Caco-2 (cell line): ENCODE results near the gene NNAT. TPM values are rescaled to one million over a fixed set of nuclear protein-coding genes. Genes with fewer than 3 reads are reported as not detected.

Source experiments
- BruUV-seq: library from RNA; stranded (reverse); fragments of 400-500 nt; replicated peaks from 2 replicates; lab custom pipeline; 2021; lab: Mats Ljungman, UMichigan
- CTCF ChIA-PET: fragments of 300-600 bp; sonication (Branson Sonifier 250); formaldehyde crosslinking; loops from one replicate; lab custom pipeline; 2022; ENCODE audit warnings: antibody characterized with exemption; lab: Charles Lee
- POLR2A ChIA-PET: fragments of 300-600 bp; sonication (Branson Sonifier 250); formaldehyde crosslinking; loops from one replicate; lab custom pipeline; 2022; ENCODE audit warnings: antibody characterized with exemption; lab: Charles Lee
- DNase-seq, 2 experiments: peaks; one replicate each; pipeline versions ENCODE4 v3.0.0 to v3.0.0-alpha.2; 2020 to 2022
- H3K27me3 ChIP-seq: replicated peaks from 2 replicates; pipeline ENCODE4 v1.6.0; 2011; ENCODE audit warnings: low read length; ENCODE audit not compliant: control insufficient read depth, insufficient read depth
- H3K36me3 ChIP-seq: 2 replicates; pipeline ENCODE4 v1.5.1; 2011; ENCODE audit warnings: low read length; ENCODE audit not compliant: control insufficient read depth, insufficient read depth
- H3K4me1 ChIP-seq: fragments of 250-450 bp; sonication (Bioruptor Pico); 2 replicates; pipeline ENCODE4 v1.5.1; 2020; ENCODE audit warnings: mild to moderate bottlenecking
- H3K4me3 ChIP-seq: 2 replicates; pipeline ENCODE4 v1.5.1; 2011; ENCODE audit warnings: low read depth, mild to moderate bottlenecking, control low read depth, low read length
- H3K9me3 ChIP-seq: fragments of 250-450 bp; sonication (Bioruptor Pico); 2 replicates; pipeline ENCODE4 v1.5.1; 2020; ENCODE audit warnings: mild to moderate bottlenecking, moderate library complexity
- H3K27ac Mint-ChIP-seq: one replicate; pipeline ENCODE4 v1.8.0; 2022; ENCODE audit warnings: mixed read lengths; ENCODE audit not compliant: unreplicated experiment
- H3K27me3 Mint-ChIP-seq: one replicate; pipeline ENCODE4 v1.8.0; 2022; ENCODE audit warnings: mixed read lengths; ENCODE audit not compliant: insufficient read depth, unreplicated experiment
- H3K36me3 Mint-ChIP-seq: one replicate; pipeline ENCODE4 v1.8.0; 2022; ENCODE audit warnings: mild to moderate bottlenecking, mixed read lengths; ENCODE audit not compliant: insufficient read depth, unreplicated experiment
- H3K4me1 Mint-ChIP-seq: one replicate; pipeline ENCODE4 v1.8.0; 2022; ENCODE audit warnings: low read depth, mixed read lengths; ENCODE audit not compliant: unreplicated experiment
- H3K4me3 Mint-ChIP-seq: one replicate; pipeline ENCODE4 v1.8.0; 2022; ENCODE audit warnings: mild to moderate bottlenecking, moderate library complexity, mixed read lengths; ENCODE audit not compliant: unreplicated experiment
- H3K9me3 Mint-ChIP-seq: one replicate; pipeline ENCODE4 v1.8.0; 2022; ENCODE audit warnings: mixed read lengths; ENCODE audit not compliant: unreplicated experiment
- CTCF ChIP-seq, 2 experiments: fragments of 200-600 bp in 1 of 2; IDR thresholded peaks; 1 replicate in 1 of 2; 2 replicates in 1 of 2; pipeline versions ENCODE4 v1.5.1 to v1.8.0; 2011 to 2022; ENCODE audit warnings: antibody characterized with exemption in 1 of 2, control low read depth in 1 of 2, inconsistent platforms in 1 of 2, low read depth in 1 of 2, low read length in 1 of 2, mild to moderate bottlenecking in 1 of 2, moderate library complexity in 1 of 2; ENCODE audit not compliant: insufficient read depth in 1 of 2, severe bottlenecking in 1 of 2, unreplicated experiment in 1 of 2
- intact Hi-C: fragments of 100-400 bp; cut with micrococcal nuclease; formaldehyde crosslinking; loops from one replicate; pipeline ENCODE4 v1.10.0; 2022; ENCODE audit not compliant: unreplicated experiment
- total RNA-seq: library from RNA; stranded (reverse); gene quantifications from 2 replicates; pipeline ENCODE4 v1.2.3, GENCODE V29; 2022

NNAT gene
- total RNA-seq, 1 experiment from 2014 or later, result not detected

GRCh38 chr20:37477041-37477440 lies 44.0 kb upstream of the NNAT start:
- TF ChIP-seq CTCF (IDR thresholded peaks at IDR 0.05; ENCODE audit: insufficient read depth in 1 of 2, low read depth in 1 of 2, low read length in 1 of 2, severe bottlenecking in 1 of 2, unreplicated experiment in 1 of 2), result no peak
- H3K4me3 ChIP-seq, result no peak overlapping the region
- no peaks in the 10 kb centered on the region for H3K36me3 ChIP-seq
- no peaks in the 10 kb centered on the region for H3K4me1 ChIP-seq
- peaks cover 7% of the 10 kb centered on the region for H3K27me3 ChIP-seq
- Mint-ChIP-seq H3K9me3 (no peaks in the 10 kb centered on the region), H3K36me3 (no peaks in the 10 kb centered on the region), H3K27ac (no peak overlapping the region), H3K4me3 (no peak overlapping the region), H3K27me3 (peaks cover 46% of the 10 kb centered on the region), H3K4me1 (no peaks in the 10 kb centered on the region)
- H3K9me3 ChIP-seq, result no peaks in the 10 kb centered on the region
- DNase-seq, result no peak
- no TSS peak for BruUV-seq
- ChIA-PET POLR2A (interaction anchor here (0.6 kb wide), 1 partner anchor 194 kb away, joined by 3 read pairs; no protein-coding TSS in a partner anchor), CTCF (interaction anchor here (0.5 to 0.9 kb wide), 2 partner anchors 58 to 703 kb away, joined by 3 to 4 read pairs; partner anchors contain the start of gene DSN1)
- intact Hi-C loops, result no loop called here

GRCh38 chr20:37479266-37479665 lies 41.8 kb upstream of the NNAT start:
- no peak for TF ChIP-seq CTCF (IDR thresholded peaks at IDR 0.05; ENCODE audit: insufficient read depth in 1 of 2, low read depth in 1 of 2, low read length in 1 of 2, severe bottlenecking in 1 of 2, unreplicated experiment in 1 of 2)
- Histone ChIP-seq H3K4me3 (no peak overlapping the region), H3K4me1 (no peaks in the 10 kb centered on the region), H3K36me3 (no peaks in the 10 kb centered on the region), H3K9me3 (no peaks in the 10 kb centered on the region), H3K27me3 (peaks cover 7% of the 10 kb centered on the region)
- no peak for DNase-seq
- no peaks in the 10 kb centered on the region for H3K36me3 Mint-ChIP-seq
- H3K27me3 Mint-ChIP-seq, result peaks cover 45% of the 10 kb centered on the region
- ChIA-PET POLR2A (no interaction called here), CTCF (no interaction called here)
- H3K4me3 Mint-ChIP-seq, result no peak overlapping the region
- H3K27ac Mint-ChIP-seq, result no peak overlapping the region
- no TSS peak for BruUV-seq
- intact Hi-C loops, result no loop called here
- no peaks in the 10 kb centered on the region for H3K4me1 Mint-ChIP-seq
- no peaks in the 10 kb centered on the region for H3K9me3 Mint-ChIP-seq

- Mint-ChIP-seq H3K4me1 (no peaks in the 10 kb centered on the region), H3K9me3 (no peaks in the 10 kb centered on the region), H3K27me3 (peaks cover 44% of the 10 kb centered on the region), H3K4me3 (no peak overlapping the region), H3K27ac (no peak overlapping the region), H3K36me3 (no peaks in the 10 kb centered on the region)
- ChIA-PET CTCF (interaction anchor here (0.6 to 0.7 kb wide), 2 partner anchors 56 to 95 kb away, joined by 3 read pairs; no protein-coding TSS in a partner anchor), POLR2A (no interaction called here)
- Histone ChIP-seq H3K9me3 (no peaks in the 10 kb centered on the region), H3K27me3 (peaks cover 7% of the 10 kb centered on the region), H3K4me1 (no peaks in the 10 kb centered on the region), H3K4me3 (no peak overlapping the region), H3K36me3 (no peaks in the 10 kb centered on the region)
- no TSS peak for BruUV-seq
- intact Hi-C loops, result no loop called here
- no peak for DNase-seq
- no peak for TF ChIP-seq CTCF (IDR thresholded peaks at IDR 0.05; ENCODE audit: insufficient read depth in 1 of 2, low read depth in 1 of 2, low read length in 1 of 2, severe bottlenecking in 1 of 2, unreplicated experiment in 1 of 2)
These were observed 40.9 kb upstream of the NNAT start for GRCh38 chr20:37479925-37480691.
